ENCODE results near the gene SNAI3. TPM values are rescaled to one million over a fixed set of nuclear protein-coding genes. Genes with fewer than 3 reads are reported as not detected.

The SNAI3 gene
- total RNA-seq, 2 donors from 2014 or later: 0.77 to 2.1 TPM

DNA sequence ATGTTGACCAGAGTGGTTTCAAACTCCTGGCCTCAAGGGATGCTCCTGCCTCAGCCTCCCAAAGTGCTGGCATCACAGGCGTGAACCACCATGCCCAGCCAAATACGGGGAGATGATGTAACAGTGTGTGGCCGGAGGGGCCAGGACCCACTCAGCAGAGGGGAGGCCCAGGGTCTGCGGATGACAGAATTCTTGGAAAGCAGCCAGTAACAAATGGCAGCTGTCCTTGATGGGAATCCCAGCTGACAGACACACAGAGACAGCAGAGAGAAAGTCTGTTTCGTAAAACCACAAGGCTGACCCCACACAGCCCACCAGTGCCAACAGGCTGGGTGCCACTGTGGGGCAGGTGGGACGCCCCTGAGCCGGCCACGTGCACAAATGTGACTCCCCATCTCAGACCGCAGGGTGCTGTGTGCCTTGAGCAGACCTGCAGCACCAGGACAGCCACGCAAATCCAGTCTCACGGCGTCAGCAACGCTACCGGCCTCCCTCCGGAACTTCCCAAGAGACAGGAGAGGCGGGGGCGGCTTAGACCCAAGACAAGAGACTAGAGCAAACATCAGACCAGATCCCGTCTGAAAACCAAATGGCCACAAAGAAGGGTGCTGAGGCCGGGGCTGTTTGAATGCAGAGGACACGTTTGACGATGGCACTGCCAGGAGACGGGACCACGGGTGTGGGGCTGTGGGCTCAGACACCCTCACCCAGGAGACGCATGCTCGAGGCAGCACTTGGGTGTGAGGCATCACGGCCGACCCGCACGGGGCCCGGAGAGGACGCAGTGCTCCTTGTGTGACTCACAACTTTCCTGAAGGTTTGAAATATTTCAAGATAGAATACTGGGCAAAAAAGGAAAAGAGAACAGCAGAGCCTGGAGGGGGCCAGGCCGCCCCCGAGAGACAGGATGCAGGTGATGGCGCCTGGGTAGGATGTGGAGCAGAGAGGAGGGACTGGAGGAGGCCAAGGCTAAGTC is 44.6 kb upstream of the SNAI3 start:
- no peak for TF ChIP-seq CTCF (conservative IDR thresholded peaks at IDR 0.05)
- DNase-seq: no peak
- no peaks in the 10 kb centered on the region for H3K4me1 ChIP-seq (ENCODE audit: control insufficient read depth, insufficient read depth, low read length)
- WGBS, 2 experiments (ENCODE audit: insufficient coverage in 1 of 2, insufficient read length in 1 of 2): 91 to 92% methylated on average over 32 to 34 of the region's 34 CpGs
- H3K27ac Mint-ChIP-seq: no peak overlapping the region
- H3K9me3 ChIP-seq (ENCODE audit: control insufficient read depth, low read length): no peaks in the 10 kb centered on the region
- H3K4me3 ChIP-seq (ENCODE audit: low read length): no peak overlapping the region
- no peaks in the 10 kb centered on the region for H3K27me3 Mint-ChIP-seq (ENCODE audit: insufficient read depth)
- no peaks in the 10 kb centered on the region for H3K27me3 ChIP-seq (ENCODE audit: control insufficient read depth, insufficient read depth, low read length, poor library complexity, severe bottlenecking)
- H3K9ac ChIP-seq (ENCODE audit: extremely low read depth, low read length, poor library complexity, severe bottlenecking): no peak overlapping the region
- H3K4me3 Mint-ChIP-seq: no peak overlapping the region
- H3K9me3 Mint-ChIP-seq: no peaks in the 10 kb centered on the region
- peak overlapping the region; percentile 32 for H3K27ac ChIP-seq (ENCODE audit: low read depth, low read length)
- H3K36me3 Mint-ChIP-seq (ENCODE audit: low read depth): peaks cover 18% of the 10 kb centered on the region
- H3K4me1 Mint-ChIP-seq: no peaks in the 10 kb centered on the region
- peaks cover 13% of the 10 kb centered on the region for H3K36me3 ChIP-seq (ENCODE audit: control insufficient read depth, insufficient read depth, low read length)

DNA sequence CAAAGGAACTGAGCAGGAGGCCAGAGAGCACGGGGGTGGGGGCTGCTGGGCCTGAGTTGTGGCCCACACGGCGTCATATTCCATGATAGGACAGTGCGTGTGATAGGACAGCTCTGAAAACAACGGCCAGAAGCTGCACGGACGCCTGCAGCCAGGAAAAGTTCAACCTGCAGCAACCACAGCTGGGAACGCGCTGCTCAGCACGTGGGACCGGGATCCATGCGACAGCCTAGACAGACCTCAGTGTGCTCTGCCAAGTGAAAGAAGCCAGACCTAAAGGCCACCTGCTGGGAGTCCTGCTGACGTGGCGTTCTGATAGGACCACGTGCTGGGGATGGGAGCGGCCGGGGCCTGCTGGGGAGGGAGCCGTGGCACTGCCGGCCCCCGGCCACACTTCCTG is 41.6 kb upstream of the SNAI3 start:
- H3K4me1 ChIP-seq (ENCODE audit: control insufficient read depth, insufficient read depth, low read length): no peaks in the 10 kb centered on the region
- Mint-ChIP-seq H3K27me3 (ENCODE audit: insufficient read depth) (no peaks in the 10 kb centered on the region), H3K36me3 (ENCODE audit: low read depth) (peaks cover 19% of the 10 kb centered on the region), H3K4me3 (no peak overlapping the region), H3K27ac (peak overlapping the region; percentile 21), H3K9me3 (no peaks in the 10 kb centered on the region), H3K4me1 (no peaks in the 10 kb centered on the region)
- no peak overlapping the region for H3K4me3 ChIP-seq (ENCODE audit: low read length)
- H3K36me3 ChIP-seq (ENCODE audit: control insufficient read depth, insufficient read depth, low read length): peaks cover 3% of the 10 kb centered on the region
- DNase-seq: no peak
- no peaks in the 10 kb centered on the region for H3K9me3 ChIP-seq (ENCODE audit: control insufficient read depth, low read length)
- no peak overlapping the region for H3K9ac ChIP-seq (ENCODE audit: extremely low read depth, low read length, poor library complexity, severe bottlenecking)
- no peak overlapping the region for H3K27ac ChIP-seq (ENCODE audit: low read depth, low read length)
- H3K27me3 ChIP-seq (ENCODE audit: control insufficient read depth, insufficient read depth, low read length, poor library complexity, severe bottlenecking): no peaks in the 10 kb centered on the region
- no peak for TF ChIP-seq CTCF (conservative IDR thresholded peaks at IDR 0.05)
- 79 to 85% methylated on average over 16 to 20 of the region's 20 CpGs for WGBS, 2 experiments (ENCODE audit: insufficient coverage in 1 of 2, insufficient read length in 1 of 2)

DNA sequence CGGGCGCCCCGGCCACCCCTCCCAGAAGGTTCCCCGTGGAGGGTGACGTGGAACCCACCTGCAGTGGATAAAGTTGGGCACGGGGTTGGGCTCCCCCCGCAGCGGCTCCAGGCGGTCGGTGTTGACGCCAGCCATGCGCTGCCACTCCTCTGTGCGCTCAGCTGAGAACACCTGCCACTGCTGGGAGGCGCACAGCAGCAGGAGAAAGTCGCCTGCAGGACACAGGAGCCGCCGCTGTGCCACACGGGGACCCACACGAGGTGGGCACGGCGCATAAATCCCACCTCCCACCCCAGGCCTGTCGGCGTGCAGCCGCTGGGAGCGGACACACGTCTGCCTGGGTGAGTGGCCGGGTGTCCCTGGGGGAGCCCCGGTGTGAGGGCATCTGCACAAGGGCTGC is 40.7 kb upstream of the SNAI3 start:
- Mint-ChIP-seq H3K4me1 (no peaks in the 10 kb centered on the region), H3K36me3 (ENCODE audit: low read depth) (peaks cover 19% of the 10 kb centered on the region), H3K27ac (no peak overlapping the region), H3K4me3 (no peak overlapping the region), H3K9me3 (no peaks in the 10 kb centered on the region), H3K27me3 (ENCODE audit: insufficient read depth) (no peaks in the 10 kb centered on the region)
- 97 to 98% methylated on average over 25 to 28 of the region's 28 CpGs for WGBS, 2 experiments (ENCODE audit: insufficient coverage in 1 of 2, insufficient read length in 1 of 2)
- Histone ChIP-seq H3K9me3 (ENCODE audit: control insufficient read depth, low read length) (no peaks in the 10 kb centered on the region), H3K27ac (ENCODE audit: low read depth, low read length) (no peak overlapping the region), H3K9ac (ENCODE audit: extremely low read depth, low read length, poor library complexity, severe bottlenecking) (no peak overlapping the region), H3K4me1 (ENCODE audit: control insufficient read depth, insufficient read depth, low read length) (no peaks in the 10 kb centered on the region), H3K36me3 (ENCODE audit: control insufficient read depth, insufficient read depth, low read length) (peaks cover 3% of the 10 kb centered on the region), H3K27me3 (ENCODE audit: control insufficient read depth, insufficient read depth, low read length, poor library complexity, severe bottlenecking) (no peaks in the 10 kb centered on the region), H3K4me3 (ENCODE audit: low read length) (no peak overlapping the region)
- TF ChIP-seq CTCF (conservative IDR thresholded peaks at IDR 0.05): no peak
- no peak for DNase-seq
